Trophoblast cell (in vitro differentiated cells and primary cell): ENCODE measurements around the gene HAX1.
A peak's percentile ranks its signal among the peaks of the same experiment; 100 is the strongest.
"Not testable (repeated sequence)": the region's sequence is repeated elsewhere in the genome, so short reads cannot be mapped to it uniquely, and the experiment has no call there.

Source experiments
- DNase-seq, 2 donors: peaks; one replicate each; pipeline ENCODE4 v3.0.0-alpha.2; 2016
- H2AFZ ChIP-seq: 2 replicates; pipeline ENCODE4 v1.6.1; 2013; ENCODE audit warnings: low read length, moderate library complexity, mild to moderate bottlenecking; ENCODE audit not compliant: insufficient read depth, poor library complexity
- H2AK5ac ChIP-seq: 2 replicates; pipeline ENCODE4 v1.6.1; 2013; ENCODE audit warnings: mild to moderate bottlenecking, low read length
- H2BK120ac ChIP-seq: 2 replicates; pipeline ENCODE4 v1.6.1; 2013; ENCODE audit warnings: low read length, mild to moderate bottlenecking, moderate library complexity; ENCODE audit not compliant: insufficient read depth, poor library complexity
- H2BK12ac ChIP-seq: 2 replicates; pipeline ENCODE4 v1.6.1; 2013; ENCODE audit warnings: mild to moderate bottlenecking, low read length, moderate library complexity
- H2BK5ac ChIP-seq: 2 replicates; pipeline ENCODE4 v1.6.1; 2013; ENCODE audit warnings: low read length, low read depth, moderate library complexity, mild to moderate bottlenecking; ENCODE audit not compliant: poor library complexity
- H3K14ac ChIP-seq: 2 replicates; pipeline ENCODE4 v1.6.1; 2013; ENCODE audit warnings: mild to moderate bottlenecking, low read length
- H3K18ac ChIP-seq: 2 replicates; pipeline ENCODE4 v1.6.1; 2013; ENCODE audit warnings: mild to moderate bottlenecking, low read length
- H3K23ac ChIP-seq: 2 replicates; pipeline ENCODE4 v1.6.1; 2013; ENCODE audit warnings: low read length
- H3K27ac ChIP-seq: 2 replicates; pipeline ENCODE4 v1.5.1; 2013; ENCODE audit warnings: low read depth, mild to moderate bottlenecking, inconsistent platforms, low read length, moderate library complexity
- H3K27me3 ChIP-seq: 2 replicates; pipeline ENCODE4 v1.6.1; 2013; ENCODE audit warnings: inconsistent platforms, mild to moderate bottlenecking, low read length, moderate library complexity; ENCODE audit not compliant: insufficient read depth
- H3K36me3 ChIP-seq, 2 experiments: 1 replicate in 1 of 2; 2 replicates in 1 of 2; pipeline ENCODE4 v1.6.1; 2013; ENCODE audit warnings: low read length in 2 of 2, mild to moderate bottlenecking in 2 of 2, moderate library complexity in 1 of 2; ENCODE audit not compliant: insufficient read depth in 2 of 2, control insufficient read depth in 1 of 2
- H3K4ac ChIP-seq: 2 replicates; pipeline ENCODE4 v1.6.1; 2013; ENCODE audit warnings: low read depth, mild to moderate bottlenecking, low read length, moderate library complexity
- H3K4me1 ChIP-seq, 2 experiments: 1 replicate in 1 of 2; 2 replicates in 1 of 2; pipeline ENCODE4 v1.6.1; 2013; ENCODE audit warnings: low read length in 2 of 2, mild to moderate bottlenecking in 2 of 2, moderate library complexity in 1 of 2; ENCODE audit not compliant: insufficient read depth in 2 of 2, control insufficient read depth in 1 of 2
- H3K4me2 ChIP-seq: 2 replicates; pipeline ENCODE4 v1.6.1; 2013; ENCODE audit warnings: inconsistent platforms, mild to moderate bottlenecking, low read length, moderate library complexity
- H3K4me3 ChIP-seq: 2 replicates; pipeline ENCODE4 v1.5.1; 2013; ENCODE audit warnings: mild to moderate bottlenecking, low read depth, low read length, inconsistent platforms
- H3K79me1 ChIP-seq: one replicate; pipeline ENCODE4 v1.6.1; 2013; ENCODE audit warnings: low read length
- H3K79me2 ChIP-seq: 2 replicates; pipeline ENCODE4 v1.6.1; 2013; ENCODE audit warnings: low read length, mild to moderate bottlenecking; ENCODE audit not compliant: control insufficient read depth, insufficient read depth, poor library complexity
- H3K9ac ChIP-seq: 2 replicates; pipeline ENCODE4 v1.6.1; 2013; ENCODE audit warnings: mild to moderate bottlenecking, low read length
- H3K9me3 ChIP-seq: 2 replicates; pipeline ENCODE4 v1.6.1; 2013; ENCODE audit warnings: low read depth, mild to moderate bottlenecking, control low read depth, inconsistent platforms, low read length; ENCODE audit not compliant: insufficient read depth
- H4K12ac ChIP-seq: 2 replicates; pipeline ENCODE4 v1.6.1; 2013; ENCODE audit warnings: low read depth, mild to moderate bottlenecking, low read length, moderate library complexity
- H4K8ac ChIP-seq: 2 replicates; pipeline ENCODE4 v1.6.1; 2013; ENCODE audit warnings: low read depth, mild to moderate bottlenecking, low read length, moderate library complexity
- H4K91ac ChIP-seq: one replicate; pipeline ENCODE4 v1.6.1; 2013; ENCODE audit warnings: low read depth, mild to moderate bottlenecking, low read length, moderate library complexity
- WGBS: extraction: QIAGEN DNeasy Blood & Tissue Kit; methylation state at CpG from one replicate; pipeline ENCODE4 v1.1.7; 2013; ENCODE audit warnings: missing lambda C conversion rate; ENCODE audit not compliant: insufficient read length, insufficient coverage; ENCODE audit errors: extremely low coverage; 5-methylcytosine and 5-hydroxymethylcytosine counted together

Gene HAX1

DNA sequence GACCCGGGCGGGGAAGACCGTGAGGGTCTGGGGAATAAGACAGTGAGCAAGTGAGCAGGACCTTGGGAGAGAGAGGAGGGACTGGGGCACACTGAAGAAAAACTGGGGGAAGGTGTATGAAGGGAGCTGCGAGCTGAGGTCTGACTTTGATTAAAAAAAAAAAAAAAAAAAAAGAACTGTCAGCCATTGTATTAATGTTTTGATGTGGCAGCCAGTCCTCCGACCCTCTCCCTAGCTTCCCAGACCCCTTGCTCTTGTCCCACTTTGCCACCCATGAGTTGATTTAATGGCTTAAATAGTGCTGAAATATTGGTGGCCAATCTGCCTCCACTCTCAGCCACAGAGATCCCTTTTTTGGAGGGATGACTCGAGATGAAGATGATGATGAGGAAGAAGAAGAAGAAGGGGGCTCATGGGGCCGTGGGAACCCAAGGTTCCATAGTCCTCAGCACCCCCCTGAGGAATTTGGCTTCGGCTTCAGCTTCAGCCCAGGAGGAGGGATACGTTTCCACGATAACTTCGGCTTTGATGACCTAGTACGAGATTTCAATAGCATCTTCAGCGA is 652 bp downstream of the HAX1 start:
- H2AK5ac ChIP-seq, result peak overlapping the region; percentile 84
- H2BK5ac ChIP-seq, result peak overlapping the region; percentile 57
- peaks cover 2 to 4% of the 10 kb centered on the region in 2 experiments for H3K4me1 ChIP-seq
- H3K4ac ChIP-seq, result peak overlapping the region; percentile 96
- H3K9me3 ChIP-seq, result no peaks in the 10 kb centered on the region
- DNase-seq, result no peak
- H3K4me2 ChIP-seq, result peak overlapping the region; percentile 71
- H3K27ac ChIP-seq, result peak overlapping the region; percentile 52
- peak overlapping the region; percentile 89 for H4K91ac ChIP-seq
- H4K12ac ChIP-seq, result peak overlapping the region; percentile 91
- peak overlapping the region; percentile 86 for H2AFZ ChIP-seq
- H3K27me3 ChIP-seq, result no peaks in the 10 kb centered on the region
- H4K8ac ChIP-seq, result peak overlapping the region; percentile 98
- H3K36me3 ChIP-seq, result peaks cover 28 to 36% of the 10 kb centered on the region in 2 experiments
- no peak overlapping the region for H3K23ac ChIP-seq
- WGBS, result no CpG with 5 or more reads among the region's 13 CpGs
- peak overlapping the region; percentile 87 for H2BK120ac ChIP-seq
- H2BK12ac ChIP-seq, result no peak overlapping the region
- peak overlapping the region; percentile 97 for H3K14ac ChIP-seq
- H3K18ac ChIP-seq, result peak overlapping the region; percentile 98
- peaks cover 4% of the 10 kb centered on the region for H3K79me2 ChIP-seq
- H3K4me3 ChIP-seq, result peak overlapping the region; percentile 79
- H3K9ac ChIP-seq, result peak overlapping the region; percentile 83
- H3K79me1 ChIP-seq, result peaks cover 5% of the 10 kb centered on the region

GRCh38 chr1:154276797-154277196 is 4.4 kb downstream of the HAX1 start:
- Histone ChIP-seq H2AK5ac (no peak overlapping the region), H3K14ac (no peak overlapping the region), H3K27me3 (no peaks in the 10 kb centered on the region), H2BK12ac (no peak overlapping the region), H3K4ac (no peak overlapping the region), H3K36me3 (peaks cover 12% of the 10 kb centered on the region in 2 experiments), H3K23ac (no peak overlapping the region), H3K18ac (no peak overlapping the region), H3K4me3 (no peak overlapping the region), H3K4me1 (peaks cover 2 to 4% of the 10 kb centered on the region in 2 experiments), H4K8ac (no peak overlapping the region), H3K79me1 (peaks cover 5% of the 10 kb centered on the region), H3K4me2 (no peak overlapping the region), H3K9ac (no peak overlapping the region), H3K9me3 (no peaks in the 10 kb centered on the region), H2AFZ (no peak overlapping the region), H4K12ac (no peak overlapping the region), H3K79me2 (peaks cover 4% of the 10 kb centered on the region), H3K27ac (no peak overlapping the region), H2BK120ac (no peak overlapping the region), H2BK5ac (no peak overlapping the region), H4K91ac (no peak overlapping the region)
- no CpG with 5 or more reads among the region's 7 CpGs for WGBS
- DNase-seq, result peak in 1 of 2 donors; percentile 29

DNA sequence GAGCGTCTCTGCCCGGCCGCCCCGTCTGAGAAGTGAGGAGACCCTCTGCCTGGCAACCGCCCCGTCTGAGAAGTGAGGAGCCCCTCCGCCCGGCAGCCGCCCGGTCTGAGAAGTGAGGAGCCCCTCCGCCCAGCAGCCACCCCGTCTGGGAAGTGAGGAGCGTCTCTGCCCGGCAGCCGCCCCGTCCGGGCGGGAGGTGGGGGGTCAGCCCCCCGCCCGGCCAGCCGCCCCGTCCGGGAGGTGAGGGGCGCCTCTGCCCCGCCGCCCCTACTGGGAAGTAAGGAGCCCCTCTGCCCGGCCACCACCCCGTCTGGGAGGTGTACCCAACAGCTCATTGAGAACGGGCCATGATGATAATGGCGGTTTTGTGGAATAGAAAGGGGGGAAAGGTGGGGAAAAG is 15.2 kb downstream of the HAX1 start:
- H3K9ac ChIP-seq, H3K36me3 ChIP-seq, H3K27me3 ChIP-seq, H3K4me1 ChIP-seq, H2BK5ac ChIP-seq, H3K14ac ChIP-seq, H3K79me2 ChIP-seq, H2AK5ac ChIP-seq, H2AFZ ChIP-seq, H3K18ac ChIP-seq, H3K9me3 ChIP-seq, H4K12ac ChIP-seq, H3K23ac ChIP-seq, H3K27ac ChIP-seq, DNase-seq, H2BK12ac ChIP-seq, H2BK120ac ChIP-seq, H3K79me1 ChIP-seq, H3K4me3 ChIP-seq, H4K8ac ChIP-seq, H4K91ac ChIP-seq, H3K4me2 ChIP-seq, H3K4ac ChIP-seq: not testable (repeated sequence)
- no CpG with 5 or more reads among the region's 30 CpGs for WGBS

DNA sequence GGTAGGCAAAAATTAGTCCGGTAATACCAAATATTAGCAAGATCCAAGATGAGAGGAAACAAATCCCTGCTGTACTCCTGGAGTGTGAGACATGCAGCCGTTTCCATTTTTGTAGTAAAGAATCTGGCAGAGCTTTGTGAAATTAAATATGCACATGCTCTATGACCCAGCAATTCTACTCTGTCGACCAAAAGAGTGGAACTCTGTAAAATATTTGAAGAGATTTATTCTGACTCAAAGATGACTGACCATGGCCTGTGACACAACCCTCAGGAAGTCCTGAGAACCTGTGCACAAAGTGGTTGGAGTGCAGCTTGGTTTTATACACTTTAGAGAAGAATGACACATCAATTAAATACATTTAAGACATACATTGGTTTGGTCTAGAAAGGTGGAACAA is 16.2 kb downstream of the HAX1 start:
- Histone ChIP-seq H3K4me3 (no peak overlapping the region), H3K4ac (no peak overlapping the region), H3K18ac (no peak overlapping the region), H3K23ac (no peak overlapping the region), H2AK5ac (no peak overlapping the region), H2BK5ac (no peak overlapping the region), H3K36me3 (no peaks in the 10 kb centered on the region), H2BK120ac (no peak overlapping the region), H3K14ac (no peak overlapping the region), H2AFZ (no peak overlapping the region), H3K9ac (no peak overlapping the region), H2BK12ac (no peak overlapping the region), H3K27ac (no peak overlapping the region), H3K9me3 (peaks cover 2% of the 10 kb centered on the region), H4K8ac (no peak overlapping the region), H3K27me3 (no peaks in the 10 kb centered on the region), H3K4me2 (no peak overlapping the region), H4K12ac (no peak overlapping the region), H3K79me1 (no peaks in the 10 kb centered on the region), H3K79me2 (no peaks in the 10 kb centered on the region), H3K4me1 (no peaks in the 10 kb centered on the region), H4K91ac (no peak overlapping the region)
- no CpG with 5 or more reads among the region's 3 CpGs for WGBS
- DNase-seq, result no peak
